RWPE1 (cell line): ENCODE measurements around the gene MLEC.

ENCODE experiments used
- CTCF ChIA-PET: fragments of 350-600 bp; sonication (Branson Sonifier 250); formaldehyde crosslinking; extraction: SDS; loops from one replicate; lab custom pipeline; 2021; lab: Yijun Ruan, JAX
- POLR2A ChIA-PET: fragments of 400-600 bp; formaldehyde crosslinking; extraction: SDS; loops from one replicate; lab custom pipeline; 2020; ENCODE audit warnings: antibody characterized with exemption; ENCODE audit not compliant: low non-redundant PET; lab: Yijun Ruan, JAX
- DNase-seq: peaks from one replicate; pipeline ENCODE4 v3.0.0; 2012; ENCODE audit warnings: low spot score
- H3K27ac ChIP-seq: fragments of 450-650 bp; 2 replicates; pipeline ENCODE4 v1.5.1; 2017
- CTCF ChIP-seq: fragments of 450-650 bp; conservative IDR thresholded peaks from 2 replicates; pipeline ENCODE4 v1.5.1; 2017; ENCODE audit warnings: low read depth, mild to moderate bottlenecking

Gene MLEC

GRCh38 chr12:120697344-120697743 is 10.4 kb downstream of the MLEC start:
- ChIA-PET CTCF (no interaction called here), POLR2A (no interaction called here)
- H3K27ac ChIP-seq: no peak overlapping the region
- no peak for DNase-seq
- TF ChIP-seq CTCF: no peak

- DNase-seq: no peak
- H3K27ac ChIP-seq: no peak overlapping the region
- CTCF ChIA-PET: interaction anchor here (0.6 to 0.7 kb wide), 2 partner anchors 49 to 102 kb away, joined by 3 to 4 read pairs; no protein-coding TSS in a partner anchor
- no peak for TF ChIP-seq CTCF
- POLR2A ChIA-PET: no interaction called here
Observed at GRCh38 chr12:120698665-120699064, 11.7 kb downstream of the MLEC start.

- no peak for DNase-seq
- H3K27ac ChIP-seq: no peak overlapping the region
- ChIA-PET CTCF (no interaction called here), POLR2A (no interaction called here)
- TF ChIP-seq CTCF: no peak
Observed at GRCh38 chr12:120699553-120699952, 12.6 kb downstream of the MLEC start.

DNA sequence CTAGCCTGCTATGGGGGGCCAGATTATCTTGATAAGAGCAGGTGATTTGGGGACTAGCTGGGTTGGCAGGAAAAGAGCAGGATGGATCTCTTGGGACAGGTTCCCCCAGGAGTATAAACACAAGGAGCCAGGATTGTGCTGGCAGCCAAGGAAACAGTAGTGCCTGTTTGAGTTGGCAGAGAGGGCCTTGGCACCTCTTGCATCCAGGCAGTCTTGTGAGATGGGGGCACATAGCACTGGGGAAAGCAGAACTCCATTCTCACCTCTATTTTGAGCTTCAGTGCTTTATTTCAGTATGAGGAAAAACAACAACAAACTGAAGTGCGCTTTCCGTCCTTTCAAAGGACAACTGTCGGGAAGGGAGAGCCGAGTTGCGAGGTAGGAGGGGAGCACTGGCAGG is 13.9 kb downstream of the MLEC start:
- TF ChIP-seq CTCF: no peak
- ChIA-PET CTCF (interaction anchor here (0.6 kb wide), 1 partner anchor 13 kb away, joined by 3 read pairs; no protein-coding TSS in a partner anchor), POLR2A (no interaction called here)
- H3K27ac ChIP-seq: no peak overlapping the region
- DNase-seq: no peak

GRCh38 chr12:120702637-120703036 is 15.7 kb downstream of the MLEC start:
- no peak for DNase-seq
- ChIA-PET CTCF (interaction anchor here (0.5 kb wide), 1 partner anchor 218 kb away, joined by 7 read pairs; no protein-coding TSS in a partner anchor), POLR2A (no interaction called here)
- TF ChIP-seq CTCF: no peak
- no peak overlapping the region for H3K27ac ChIP-seq

- no peak for DNase-seq
- POLR2A ChIA-PET: no interaction called here
- TF ChIP-seq CTCF: no peak
- CTCF ChIA-PET: interaction anchor here (0.5 to 0.7 kb wide), 2 partner anchors 16 to 416 kb away, joined by 3 read pairs; no protein-coding TSS in a partner anchor
- H3K27ac ChIP-seq: no peak overlapping the region
Observed at GRCh38 chr12:120703311-120703942, 16.5 kb downstream of the MLEC start.
